Stimulated activated CD8-positive, alpha-beta memory T cell treated with anti-CD3 and anti-CD28 coated beads, Interleukin-4, amount 100 ng/mL, for 4 hours (primary cell): Measurements from ENCODE around the gene KY.
A peak's percentile ranks its signal among the peaks of the same experiment; 100 is the strongest.
"Not testable (repeated sequence)": the region's sequence is repeated elsewhere in the genome, so short reads cannot be mapped to it uniquely, and the experiment has no call there.

Experiments used
- DNase-seq, 2 donors: peaks; one replicate each; pipeline ENCODE4 v3.0.0-alpha.2; 2020; ENCODE audit warnings: low read depth in 2 of 2, low spot score in 1 of 2

Gene KY

GRCh38 chr3:134603956-134604355, 46.9 kb downstream of the KY start:
- DNase-seq: no peak

- no peak for DNase-seq
Measured at GRCh38 chr3:134603480-134603879, 47.3 kb downstream of the KY start.

- DNase-seq: no peak
Measured at GRCh38 chr3:134602440-134602814, 48.4 kb downstream of the KY start.

GRCh38 chr3:134601539-134602439, 49.0 kb downstream of the KY start:
- no peak for DNase-seq

GRCh38 chr3:134600685-134601463, 49.9 kb downstream of the KY start:
- DNase-seq: peak in 1 of 2 donors; percentile 13

- no peak for DNase-seq
Measured at GRCh38 chr3:134600206-134600605, 50.6 kb downstream of the KY start.

- no peak for DNase-seq
Measured at GRCh38 chr3:134598763-134599545, 51.9 kb downstream of the KY start.

GRCh38 chr3:134597390-134597970, 53.3 kb downstream of the KY start:
- no peak for DNase-seq

GRCh38 chr3:134594986-134595385, 55.8 kb downstream of the KY start:
- DNase-seq: not testable (repeated sequence)

- DNase-seq: no peak
Measured at GRCh38 chr3:134594331-134594741, 56.5 kb downstream of the KY start.

- DNase-seq: no peak
Measured at GRCh38 chr3:134592806-134593205, 58.0 kb downstream of the KY start.

GRCh38 chr3:134590766-134591165, 60.1 kb downstream of the KY start:
- DNase-seq: no peak

GRCh38 chr3:134579141-134579665, 71.6 kb downstream of the KY start:
- no peak for DNase-seq

- no peak for DNase-seq
Measured at GRCh38 chr3:134576831-134577230, 74.0 kb downstream of the KY start.

- no peak for DNase-seq
Measured at GRCh38 chr3:134576426-134576825, 74.4 kb downstream of the KY start.

GRCh38 chr3:134569899-134570298, 80.9 kb downstream of the KY start:
- DNase-seq: not testable (repeated sequence)

GRCh38 chr3:134568790-134569189, 82.0 kb downstream of the KY start:
- no peak for DNase-seq

- DNase-seq: no peak
Measured at GRCh38 chr3:134567605-134568004, 83.2 kb downstream of the KY start.

- DNase-seq: no peak
Measured at GRCh38 chr3:134564991-134565390, 85.8 kb downstream of the KY start.

GRCh38 chr3:134563601-134564000, 87.2 kb downstream of the KY start:
- no peak for DNase-seq

- DNase-seq: no peak
Measured at GRCh38 chr3:134562055-134562454, 88.8 kb downstream of the KY start.
